Liver (tissue), 3 donors: ENCODE results near the gene CCDC68.

ENCODE experiments used
- CTCF ChIP-seq: fragments of 150-350 bp; IDR thresholded peaks from 2 replicates; pipeline ENCODE4 v1.5.1; 2017; ENCODE audit warnings: improper control_type of control experiment, low read depth, low read length; ENCODE audit not compliant: missing input control
- EGR1 ChIP-seq, 2 donors: IDR thresholded peaks; 2 replicates each; pipeline ENCODE4 v1.6.1; 2016 to 2018; ENCODE audit warnings: antibody characterized with exemption in 2 of 2, low read depth in 2 of 2
- JUND ChIP-seq, 2 donors: IDR thresholded peaks; 2 replicates each; pipeline ENCODE4 v1.6.1; 2016; ENCODE audit warnings: antibody characterized with exemption in 2 of 2
- NR2F2 ChIP-seq: IDR thresholded peaks from 2 replicates; pipeline ENCODE4 v1.6.1; 2016; ENCODE audit warnings: antibody characterized with exemption
- RAD21 ChIP-seq, 2 donors: IDR thresholded peaks; 2 replicates each; pipeline ENCODE4 v1.6.1; 2016; ENCODE audit warnings: antibody characterized with exemption in 2 of 2, mild to moderate bottlenecking in 2 of 2
- SP1 ChIP-seq: IDR thresholded peaks from 2 replicates; pipeline ENCODE4 v1.6.1; 2018; ENCODE audit warnings: antibody characterized with exemption, mild to moderate bottlenecking
- TAF1 ChIP-seq: conservative IDR thresholded peaks from 2 replicates; pipeline ENCODE4 v1.6.1; 2016; ENCODE audit warnings: antibody characterized with exemption, mild to moderate bottlenecking
- YY1 ChIP-seq: IDR thresholded peaks from 2 replicates; pipeline ENCODE4 v1.6.1; 2016; ENCODE audit warnings: antibody characterized with exemption, mild to moderate bottlenecking
- TF ChIP-seq, protein P1 (sequence below): IDR thresholded peaks from 2 replicates; pipeline ENCODE4 v1.6.1; 2016; ENCODE audit warnings: antibody characterized with exemption
- TF ChIP-seq, protein P2 (sequence below): IDR thresholded peaks from 2 replicates; pipeline ENCODE4 v1.6.1; 2016; ENCODE audit warnings: antibody characterized with exemption, mild to moderate bottlenecking
- TF ChIP-seq, protein P3 (sequence below): IDR thresholded peaks from 2 replicates; pipeline ENCODE4 v1.6.1; 2016; ENCODE audit warnings: antibody characterized with exemption
- TF ChIP-seq, protein P4 (sequence below): IDR thresholded peaks from 2 replicates; pipeline ENCODE4 v1.6.1; 2016; ENCODE audit warnings: antibody characterized with exemption
- donor health status: healthy.
- donor health status: healthy.

DNA sequence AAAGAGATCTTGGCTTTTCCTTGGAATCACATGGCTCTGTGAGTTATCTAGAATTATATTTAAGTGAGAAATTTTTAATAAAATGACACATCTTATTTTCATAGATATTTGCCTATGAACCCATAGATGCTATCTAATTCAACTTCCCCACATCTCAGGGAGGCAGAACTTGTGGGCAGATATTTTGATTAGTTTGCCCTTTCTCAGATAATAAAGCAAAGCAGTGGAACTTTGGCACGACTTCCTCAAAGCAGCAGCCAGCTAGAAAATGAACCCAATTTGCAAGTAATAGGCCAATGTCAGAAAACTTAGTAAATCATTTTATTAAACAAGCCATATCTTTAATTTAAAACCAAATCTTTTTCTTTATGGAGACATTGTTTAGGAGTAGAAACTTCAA is 98.3 kb downstream of the CCDC68 start:
- no peak for TF ChIP-seq EGR1 (IDR thresholded peaks at IDR 0.05; ENCODE audit: low read depth in 2 of 2)
- TF ChIP-seq CTCF: no peak
- TF ChIP-seq, protein P1, sequence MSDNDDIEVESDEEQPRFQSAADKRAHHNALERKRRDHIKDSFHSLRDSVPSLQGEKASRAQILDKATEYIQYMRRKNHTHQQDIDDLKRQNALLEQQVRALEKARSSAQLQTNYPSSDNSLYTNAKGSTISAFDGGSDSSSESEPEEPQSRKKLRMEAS: no peak
- TF ChIP-seq, protein P2, sequence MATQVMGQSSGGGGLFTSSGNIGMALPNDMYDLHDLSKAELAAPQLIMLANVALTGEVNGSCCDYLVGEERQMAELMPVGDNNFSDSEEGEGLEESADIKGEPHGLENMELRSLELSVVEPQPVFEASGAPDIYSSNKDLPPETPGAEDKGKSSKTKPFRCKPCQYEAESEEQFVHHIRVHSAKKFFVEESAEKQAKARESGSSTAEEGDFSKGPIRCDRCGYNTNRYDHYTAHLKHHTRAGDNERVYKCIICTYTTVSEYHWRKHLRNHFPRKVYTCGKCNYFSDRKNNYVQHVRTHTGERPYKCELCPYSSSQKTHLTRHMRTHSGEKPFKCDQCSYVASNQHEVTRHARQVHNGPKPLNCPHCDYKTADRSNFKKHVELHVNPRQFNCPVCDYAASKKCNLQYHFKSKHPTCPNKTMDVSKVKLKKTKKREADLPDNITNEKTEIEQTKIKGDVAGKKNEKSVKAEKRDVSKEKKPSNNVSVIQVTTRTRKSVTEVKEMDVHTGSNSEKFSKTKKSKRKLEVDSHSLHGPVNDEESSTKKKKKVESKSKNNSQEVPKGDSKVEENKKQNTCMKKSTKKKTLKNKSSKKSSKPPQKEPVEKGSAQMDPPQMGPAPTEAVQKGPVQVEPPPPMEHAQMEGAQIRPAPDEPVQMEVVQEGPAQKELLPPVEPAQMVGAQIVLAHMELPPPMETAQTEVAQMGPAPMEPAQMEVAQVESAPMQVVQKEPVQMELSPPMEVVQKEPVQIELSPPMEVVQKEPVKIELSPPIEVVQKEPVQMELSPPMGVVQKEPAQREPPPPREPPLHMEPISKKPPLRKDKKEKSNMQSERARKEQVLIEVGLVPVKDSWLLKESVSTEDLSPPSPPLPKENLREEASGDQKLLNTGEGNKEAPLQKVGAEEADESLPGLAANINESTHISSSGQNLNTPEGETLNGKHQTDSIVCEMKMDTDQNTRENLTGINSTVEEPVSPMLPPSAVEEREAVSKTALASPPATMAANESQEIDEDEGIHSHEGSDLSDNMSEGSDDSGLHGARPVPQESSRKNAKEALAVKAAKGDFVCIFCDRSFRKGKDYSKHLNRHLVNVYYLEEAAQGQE: no peak
- TF ChIP-seq RAD21 (IDR thresholded peaks at IDR 0.05): no peak
- no peak for TF ChIP-seq JUND (IDR thresholded peaks at IDR 0.05)
- no peak for TF ChIP-seq NR2F2
- TF ChIP-seq SP1: no peak
- TF ChIP-seq TAF1: no peak
- TF ChIP-seq, protein P3, sequence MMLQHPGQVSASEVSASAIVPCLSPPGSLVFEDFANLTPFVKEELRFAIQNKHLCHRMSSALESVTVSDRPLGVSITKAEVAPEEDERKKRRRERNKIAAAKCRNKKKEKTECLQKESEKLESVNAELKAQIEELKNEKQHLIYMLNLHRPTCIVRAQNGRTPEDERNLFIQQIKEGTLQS: no peak
- TF ChIP-seq, protein P4, sequence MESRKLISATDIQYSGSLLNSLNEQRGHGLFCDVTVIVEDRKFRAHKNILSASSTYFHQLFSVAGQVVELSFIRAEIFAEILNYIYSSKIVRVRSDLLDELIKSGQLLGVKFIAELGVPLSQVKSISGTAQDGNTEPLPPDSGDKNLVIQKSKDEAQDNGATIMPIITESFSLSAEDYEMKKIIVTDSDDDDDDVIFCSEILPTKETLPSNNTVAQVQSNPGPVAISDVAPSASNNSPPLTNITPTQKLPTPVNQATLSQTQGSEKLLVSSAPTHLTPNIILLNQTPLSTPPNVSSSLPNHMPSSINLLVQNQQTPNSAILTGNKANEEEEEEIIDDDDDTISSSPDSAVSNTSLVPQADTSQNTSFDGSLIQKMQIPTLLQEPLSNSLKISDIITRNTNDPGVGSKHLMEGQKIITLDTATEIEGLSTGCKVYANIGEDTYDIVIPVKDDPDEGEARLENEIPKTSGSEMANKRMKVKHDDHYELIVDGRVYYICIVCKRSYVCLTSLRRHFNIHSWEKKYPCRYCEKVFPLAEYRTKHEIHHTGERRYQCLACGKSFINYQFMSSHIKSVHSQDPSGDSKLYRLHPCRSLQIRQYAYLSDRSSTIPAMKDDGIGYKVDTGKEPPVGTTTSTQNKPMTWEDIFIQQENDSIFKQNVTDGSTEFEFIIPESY: no peak
- no peak for TF ChIP-seq YY1
